GM06990 (cell line): ENCODE measurements around the gene SLC26A8.

Experiments used
- DNase-seq: peaks from one replicate; pipeline ENCODE4 v3.0.0-alpha.2; 2011; ENCODE audit not compliant: insufficient read length; ENCODE audit errors: extremely low read depth
- H3K27me3 ChIP-seq: replicated peaks from 2 replicates; pipeline ENCODE4 v1.6.0; 2011; ENCODE audit warnings: low read length; ENCODE audit not compliant: control insufficient read depth, insufficient read depth
- H3K36me3 ChIP-seq: 2 replicates; pipeline ENCODE4 v1.5.1; 2011; ENCODE audit warnings: low read length; ENCODE audit not compliant: control insufficient read depth, insufficient read depth
- H3K4me3 ChIP-seq: replicated peaks from 2 replicates; pipeline ENCODE4 v1.5.1; 2011; ENCODE audit warnings: low read depth, mild to moderate bottlenecking, control low read depth, low read length
- TF ChIP-seq, protein P1 (sequence below): IDR thresholded peaks from 2 replicates; pipeline ENCODE4 v1.5.1; 2011; ENCODE audit warnings: low read length, control low read depth, mild to moderate bottlenecking, inconsistent platforms; ENCODE audit not compliant: insufficient read depth, poor library complexity, severe bottlenecking

The SLC26A8 gene

DNA sequence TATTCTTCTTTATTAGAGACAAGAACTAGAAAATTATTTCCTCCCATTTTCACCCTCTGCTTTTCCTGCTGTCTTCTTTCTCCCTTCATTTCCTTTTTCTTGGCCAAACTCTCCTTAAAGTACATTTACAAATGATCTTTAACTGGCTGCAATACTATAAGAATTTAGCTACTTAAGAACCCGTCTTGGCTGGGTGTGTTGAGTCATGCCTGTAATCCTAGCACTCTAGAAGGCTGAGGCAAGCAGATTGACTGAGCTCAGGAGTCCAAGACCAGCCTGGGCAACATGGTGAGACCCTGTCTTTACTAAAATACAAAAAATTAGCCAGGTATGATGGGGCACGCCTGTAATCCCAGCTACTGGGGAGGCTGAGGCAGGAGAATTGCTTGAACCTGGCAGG, 64.3 kb downstream of the SLC26A8 start:
- TF ChIP-seq, protein P1, sequence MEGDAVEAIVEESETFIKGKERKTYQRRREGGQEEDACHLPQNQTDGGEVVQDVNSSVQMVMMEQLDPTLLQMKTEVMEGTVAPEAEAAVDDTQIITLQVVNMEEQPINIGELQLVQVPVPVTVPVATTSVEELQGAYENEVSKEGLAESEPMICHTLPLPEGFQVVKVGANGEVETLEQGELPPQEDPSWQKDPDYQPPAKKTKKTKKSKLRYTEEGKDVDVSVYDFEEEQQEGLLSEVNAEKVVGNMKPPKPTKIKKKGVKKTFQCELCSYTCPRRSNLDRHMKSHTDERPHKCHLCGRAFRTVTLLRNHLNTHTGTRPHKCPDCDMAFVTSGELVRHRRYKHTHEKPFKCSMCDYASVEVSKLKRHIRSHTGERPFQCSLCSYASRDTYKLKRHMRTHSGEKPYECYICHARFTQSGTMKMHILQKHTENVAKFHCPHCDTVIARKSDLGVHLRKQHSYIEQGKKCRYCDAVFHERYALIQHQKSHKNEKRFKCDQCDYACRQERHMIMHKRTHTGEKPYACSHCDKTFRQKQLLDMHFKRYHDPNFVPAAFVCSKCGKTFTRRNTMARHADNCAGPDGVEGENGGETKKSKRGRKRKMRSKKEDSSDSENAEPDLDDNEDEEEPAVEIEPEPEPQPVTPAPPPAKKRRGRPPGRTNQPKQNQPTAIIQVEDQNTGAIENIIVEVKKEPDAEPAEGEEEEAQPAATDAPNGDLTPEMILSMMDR = no peak
- H3K27me3 ChIP-seq = no peaks in the 10 kb centered on the region; the same call in none of the 2 replicates
- no peak for DNase-seq
- no peaks in the 10 kb centered on the region for H3K36me3 ChIP-seq
- no peak overlapping the region for H3K4me3 ChIP-seq

DNA sequence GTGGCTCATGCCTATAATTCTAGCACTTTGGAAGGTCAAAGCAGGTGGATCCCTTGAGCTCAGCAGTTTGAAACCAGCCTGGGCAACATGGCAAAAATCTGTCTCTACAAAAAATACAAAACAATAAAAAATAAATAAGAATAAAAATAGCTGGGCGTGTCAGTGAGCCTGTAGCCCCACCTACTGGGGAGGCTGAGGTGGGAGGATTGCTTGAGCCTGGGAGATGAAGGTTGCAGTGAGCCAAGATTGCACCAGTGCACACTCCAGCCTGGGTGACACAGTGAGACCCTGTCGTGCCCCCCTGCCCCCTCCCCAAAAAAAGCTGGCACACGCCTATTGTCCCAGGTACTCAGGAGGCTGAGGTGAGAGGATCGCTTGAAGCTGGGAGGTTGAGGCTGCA, 68.5 kb downstream of the SLC26A8 start:
- Histone ChIP-seq H3K27me3 (no peaks in the 10 kb centered on the region; the same call in none of the 2 replicates), H3K4me3 (no peak overlapping the region), H3K36me3 (no peaks in the 10 kb centered on the region)
- no peak for DNase-seq
- TF ChIP-seq, protein P1 = peak; percentile 34

DNA sequence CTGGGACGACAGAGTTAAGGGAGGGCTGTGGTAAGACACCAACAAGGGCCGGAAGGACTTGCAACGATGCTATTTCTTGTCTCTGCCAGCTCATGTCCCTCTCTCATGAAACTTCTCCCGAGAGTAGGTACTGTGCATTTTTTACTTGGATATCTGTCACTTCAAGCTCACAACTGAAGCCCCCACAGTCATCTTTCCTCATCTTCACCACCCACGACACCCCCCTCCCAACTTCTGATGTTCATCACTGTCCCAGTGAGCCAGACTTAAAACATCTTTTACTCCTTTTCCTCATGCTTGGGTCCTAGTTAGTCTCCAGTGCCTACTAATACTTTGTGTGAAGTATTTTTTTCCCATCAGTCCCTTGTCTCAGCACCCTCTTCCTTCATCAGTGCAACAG, 68.9 kb downstream of the SLC26A8 start:
- H3K27me3 ChIP-seq = no peaks in the 10 kb centered on the region; the same call in 1 of the 2 replicates
- no peaks in the 10 kb centered on the region for H3K36me3 ChIP-seq
- H3K4me3 ChIP-seq = no peak overlapping the region
- no peak for DNase-seq
- TF ChIP-seq, protein P1 = no peak

DNA sequence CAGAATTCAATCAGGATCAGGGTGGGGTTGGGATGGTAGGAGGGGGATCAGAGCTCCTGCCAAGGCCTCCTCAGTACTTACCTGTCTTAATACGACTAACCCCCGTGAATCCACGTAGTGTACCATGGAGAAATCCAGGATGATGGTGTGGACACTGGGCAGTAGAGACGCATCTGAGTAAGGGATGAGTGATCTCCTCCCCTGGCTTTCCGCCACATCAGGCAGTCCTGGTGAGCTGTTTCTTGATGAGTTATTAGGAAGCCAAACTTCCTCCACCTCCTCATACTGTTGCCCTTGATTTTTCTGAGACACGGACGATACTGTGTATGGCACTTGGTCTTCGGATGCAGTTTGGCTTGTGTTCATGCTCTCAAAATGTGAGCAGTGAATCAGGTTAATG, 69.4 kb downstream of the SLC26A8 start:
- TF ChIP-seq, protein P1 = no peak
- Histone ChIP-seq H3K27me3 (no peaks in the 10 kb centered on the region; the same call in 1 of the 2 replicates), H3K4me3 (no peak overlapping the region), H3K36me3 (no peaks in the 10 kb centered on the region)
- DNase-seq = no peak

DNA sequence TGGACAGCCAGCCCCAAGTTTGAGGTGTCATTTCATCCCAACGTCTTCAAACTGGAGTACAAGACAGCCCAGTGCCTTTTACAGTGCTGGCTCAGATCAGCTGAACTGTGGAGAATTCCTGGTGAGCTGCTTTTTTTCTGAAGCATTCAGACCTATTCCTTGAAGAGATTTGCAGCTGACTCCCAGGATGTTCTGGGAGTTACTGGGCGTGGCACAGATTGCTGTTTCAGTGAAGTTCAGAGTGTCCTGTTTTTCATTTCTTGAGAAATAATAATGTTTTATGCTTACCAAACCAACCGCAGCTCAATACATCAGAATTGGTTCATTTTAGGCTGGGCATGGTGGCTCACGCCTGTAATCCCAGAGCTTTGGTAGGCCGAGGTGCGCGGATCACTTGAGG, 70.1 kb downstream of the SLC26A8 start:
- DNase-seq = no peak
- TF ChIP-seq, protein P1 = no peak
- Histone ChIP-seq H3K27me3 (no peaks in the 10 kb centered on the region; the same call in 1 of the 2 replicates), H3K4me3 (no peak overlapping the region), H3K36me3 (no peaks in the 10 kb centered on the region)

DNA sequence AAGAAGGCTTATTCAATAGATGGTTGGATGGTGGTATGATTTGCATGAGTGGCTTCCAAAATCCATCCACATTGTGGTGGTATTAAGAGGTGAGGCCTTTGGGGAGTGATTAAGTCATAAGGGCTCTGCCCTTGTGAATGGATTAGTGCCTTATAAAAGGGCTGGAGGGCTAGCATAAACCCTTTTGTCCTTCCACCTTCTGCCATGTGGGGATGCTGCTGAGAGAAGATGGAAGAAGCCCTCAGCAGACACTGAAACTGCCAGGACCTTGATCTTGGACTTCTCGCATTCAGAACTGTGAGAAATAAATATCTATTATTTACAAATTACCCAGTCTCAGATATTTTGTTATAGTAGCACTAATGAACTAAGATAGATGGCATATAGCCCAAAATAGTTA, 75.7 kb downstream of the SLC26A8 start:
- Histone ChIP-seq H3K27me3 (no peaks in the 10 kb centered on the region), H3K4me3 (no peak overlapping the region), H3K36me3 (no peaks in the 10 kb centered on the region)
- TF ChIP-seq, protein P1 = peak; percentile 31
- DNase-seq = no peak
